GM12874 (cell line): ENCODE measurements around the gene DGKG.

Source experiments
- CTCF ChIP-seq: IDR thresholded peaks from 2 replicates; pipeline ENCODE4 v1.5.1; 2011; ENCODE audit warnings: low read depth, mild to moderate bottlenecking, control low read depth, low read length, moderate library complexity; ENCODE audit not compliant: insufficient read depth

The DGKG gene

GRCh38 chr3:186236357-186237020 lies 125.5 kb downstream of the DGKG start:
- TF ChIP-seq CTCF = no peak

- no peak for TF ChIP-seq CTCF
Measured at GRCh38 chr3:186235554-186235953, 126.5 kb downstream of the DGKG start.

- TF ChIP-seq CTCF = no peak
Measured at GRCh38 chr3:186234152-186234551, 127.9 kb downstream of the DGKG start.

- TF ChIP-seq CTCF = no peak
Measured at GRCh38 chr3:186226482-186226881, 135.6 kb downstream of the DGKG start.

GRCh38 chr3:186225603-186226002 lies 136.4 kb downstream of the DGKG start:
- no peak for TF ChIP-seq CTCF

- no peak for TF ChIP-seq CTCF
Measured at GRCh38 chr3:186224041-186224610, 137.9 kb downstream of the DGKG start.

- no peak for TF ChIP-seq CTCF
Measured at GRCh38 chr3:186223476-186223875, 138.6 kb downstream of the DGKG start.
